Adrenal gland (tissue), 12 donors: Measurements from ENCODE around the gene PPP1R3D. TPM values are rescaled to one million over a fixed set of nuclear protein-coding genes. Genes with fewer than 3 reads are reported as not detected.
A peak's percentile ranks its signal among the peaks of the same experiment; 100 is the strongest.
"Not testable (repeated sequence)": the region's sequence is repeated elsewhere in the genome, so short reads cannot be mapped to it uniquely, and the experiment has no call there.

Source experiments
- DNase-seq, 7 donors: peaks; one replicate each; pipeline ENCODE4 v3.0.0-alpha.2; 2019 to 2020
- H3K27ac ChIP-seq, 5 donors: fragments of 200-600 bp; sonication (generic) in 4 of 5; 1 replicate in 3 of 5; 2 replicates in 2 of 5; pipeline versions ENCODE4 v1.5.1 to v1.8.0; 2016 to 2020; ENCODE audit warnings: mild to moderate bottlenecking in 1 of 5
- H3K27me3 ChIP-seq: fragments of 200-600 bp; 2 replicates; pipeline ENCODE4 v1.8.0; 2021
- H3K36me3 ChIP-seq, 2 donors: fragments of 200-600 bp; replicated peaks in 1 of 2; 1 replicate in 1 of 2; 2 replicates in 1 of 2; pipeline versions ENCODE4 v1.5.1 to v1.8.0; 2018 to 2022
- H3K4me1 ChIP-seq, 2 donors: fragments of 200-600 bp; replicated peaks in 1 of 2; 1 replicate in 1 of 2; 2 replicates in 1 of 2; pipeline versions ENCODE4 v1.5.1 to v1.8.0; 2018 to 2021
- H3K4me3 ChIP-seq, 4 donors: fragments of 200-600 bp; sonication (generic) in 3 of 4; one replicate each; pipeline ENCODE4 v1.5.1; 2016 to 2018
- H3K9me3 ChIP-seq, 3 donors: fragments of 200-600 bp; sonication (generic) in 1 of 3; replicated peaks in 1 of 3; 1 replicate in 2 of 3; 2 replicates in 1 of 3; pipeline versions ENCODE4 v1.5.1 to v1.8.0; 2016 to 2021
- POLR2A ChIP-seq, 2 donors: fragments of 450-650 bp; IDR thresholded peaks; one replicate each; pipeline ENCODE4 v1.6.1; 2017; ENCODE audit warnings: antibody characterized with exemption in 2 of 2, mild to moderate bottlenecking in 2 of 2, moderate library complexity in 1 of 2
- WGBS, 4 donors: extraction: QIAGEN DNeasy Blood & Tissue Kit in 2 of 4; methylation state at CpG; one replicate each; pipeline versions ENCODE4 v1.1.5 to v1.1.7; 2013 to 2017; 5-methylcytosine and 5-hydroxymethylcytosine counted together
- intact Hi-C, 2 donors: fragments of 100-400 bp; cut with DNase I; formaldehyde crosslinking; loops; one replicate each; pipeline versions ENCODE4 v1.14.1 to v1.15.0; 2022 to 2023
- polyA plus RNA-seq, 3 donors: library from polyadenylated mRNA; stranded (reverse); fragments of 200-250 nt in 2 of 3; fragments of 350-450 nt in 1 of 3; fragmentation: Illumina TruSeq in 1 of 3; extraction: RNeasy Lipid Tissue Mini Kit (QIAGEN cat#74804) in 1 of 3; gene quantifications; one replicate each; pipeline ENCODE4 v1.2.3, GENCODE V29; 2013 to 2014
- total RNA-seq, 9 donors: library from RNA; depleted of rRNA in 4 of 9; stranded (reverse); fragments of >200 nt in 4 of 9; fragments of 120-200 nt in 1 of 9; fragmentation: NEBNext Ultra II Directional in 1 of 9; extraction: Animal tissue kit (Norgen Biotek cat#: 25700) in 1 of 9; gene quantifications; one replicate each; pipeline versions ENCODE4 v1.1.0 to v1.2.4, GENCODE V29; 2013 to 2023
- TF ChIP-seq, protein P1 (sequence below), 6 experiments: fragments of 450-650 bp in 4 of 6; fragments of 200-600 bp in 2 of 6; sonication (generic) in 1 of 6; IDR thresholded peaks; 1 replicate in 5 of 6; 2 replicates in 1 of 6; pipeline versions ENCODE4 v1.5.1 to v1.8.0; 2016 to 2021; ENCODE audit warnings: antibody characterized with exemption in 6 of 6, mild to moderate bottlenecking in 2 of 6, moderate library complexity in 1 of 6
- donor health status: healthy with polysubstance abuse.
- donor health status: Bipolar disorder and iron deficiency.
- donor health status: DM: yes; HTN: yes; CAD: no.
- donor health status: DM: no; HTN: no; CAD: no.
- donor health status: DM: no; HTN: no; CAD: no.
- donor health status: DM: yes; HTN: yes; CAD: no.

PPP1R3D gene
- total and polyA plus RNA-seq, 12 donors: 2.1 to 9.1 (median 6.7) TPM

DNA sequence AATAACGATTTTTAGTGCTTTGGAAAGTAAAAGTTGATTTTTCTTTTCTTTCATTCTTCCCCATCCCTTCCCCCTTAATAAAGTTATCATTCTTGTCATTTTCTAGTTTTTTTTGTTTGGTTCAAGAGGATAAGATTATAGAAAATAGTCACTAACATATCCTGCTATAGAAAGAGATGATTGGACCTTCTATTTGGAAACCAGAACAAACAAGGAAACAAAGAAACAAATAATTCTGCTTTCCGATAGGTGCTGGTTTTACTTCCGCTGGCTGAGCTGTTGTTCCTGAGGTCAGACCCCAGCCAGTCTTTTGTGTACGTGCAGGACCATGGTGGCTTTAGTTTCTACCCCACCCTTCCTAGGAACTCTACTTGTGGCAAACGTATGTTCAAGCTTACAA is 18.0 kb upstream of the PPP1R3D start, which contains the start of gene CDH26:
CDH26 (plus strand) TSS at position 301 of the 400 bp plus-strand sequence. CDS start 304 bp downstream, outside the sequence.
- TF ChIP-seq, protein P1, sequence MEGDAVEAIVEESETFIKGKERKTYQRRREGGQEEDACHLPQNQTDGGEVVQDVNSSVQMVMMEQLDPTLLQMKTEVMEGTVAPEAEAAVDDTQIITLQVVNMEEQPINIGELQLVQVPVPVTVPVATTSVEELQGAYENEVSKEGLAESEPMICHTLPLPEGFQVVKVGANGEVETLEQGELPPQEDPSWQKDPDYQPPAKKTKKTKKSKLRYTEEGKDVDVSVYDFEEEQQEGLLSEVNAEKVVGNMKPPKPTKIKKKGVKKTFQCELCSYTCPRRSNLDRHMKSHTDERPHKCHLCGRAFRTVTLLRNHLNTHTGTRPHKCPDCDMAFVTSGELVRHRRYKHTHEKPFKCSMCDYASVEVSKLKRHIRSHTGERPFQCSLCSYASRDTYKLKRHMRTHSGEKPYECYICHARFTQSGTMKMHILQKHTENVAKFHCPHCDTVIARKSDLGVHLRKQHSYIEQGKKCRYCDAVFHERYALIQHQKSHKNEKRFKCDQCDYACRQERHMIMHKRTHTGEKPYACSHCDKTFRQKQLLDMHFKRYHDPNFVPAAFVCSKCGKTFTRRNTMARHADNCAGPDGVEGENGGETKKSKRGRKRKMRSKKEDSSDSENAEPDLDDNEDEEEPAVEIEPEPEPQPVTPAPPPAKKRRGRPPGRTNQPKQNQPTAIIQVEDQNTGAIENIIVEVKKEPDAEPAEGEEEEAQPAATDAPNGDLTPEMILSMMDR (IDR thresholded peaks at IDR 0.05): no peak
- no peak for TF ChIP-seq POLR2A (IDR thresholded peaks at IDR 0.05)
- Histone ChIP-seq H3K4me3 (no peak within 1 kb of the TSS), H3K9me3 (no peaks in the 10 kb centered on the region), H3K27me3 (no peaks in the 10 kb centered on the region), H3K36me3 (no peaks in the 10 kb centered on the region), H3K4me1 (no peaks in the 10 kb centered on the region), H3K27ac (no peak within 1 kb of the TSS)
- no peak for DNase-seq
- 84 to 90% (median 87%) methylated on average over 5 of the region's 5 CpGs for WGBS, 4 donors
- intact Hi-C loops: no loop called here

DNA sequence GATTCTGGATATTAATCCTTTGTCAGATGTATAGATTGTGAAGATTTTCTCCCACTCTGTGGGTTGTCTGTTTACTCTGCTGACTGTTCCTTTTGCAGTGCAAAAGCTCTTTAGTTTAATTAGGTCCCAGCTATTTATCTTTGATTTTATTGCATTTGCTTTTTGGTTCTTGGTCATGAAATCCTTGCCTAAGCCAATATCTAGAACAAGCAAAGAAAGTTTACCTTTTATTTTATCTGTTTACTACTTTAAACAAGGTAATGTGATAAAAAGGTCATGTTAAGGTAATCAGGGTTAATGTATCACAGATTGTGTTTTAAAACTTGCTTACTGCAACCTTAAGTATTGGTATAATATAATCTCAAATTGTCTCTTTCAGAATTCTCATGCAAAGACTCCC is 17.5 kb upstream of the PPP1R3D start:
- H3K4me3 ChIP-seq, intact Hi-C loops, H3K4me1 ChIP-seq, H3K36me3 ChIP-seq, H3K27ac ChIP-seq, DNase-seq, H3K9me3 ChIP-seq, H3K27me3 ChIP-seq: not testable (repeated sequence)

DNA sequence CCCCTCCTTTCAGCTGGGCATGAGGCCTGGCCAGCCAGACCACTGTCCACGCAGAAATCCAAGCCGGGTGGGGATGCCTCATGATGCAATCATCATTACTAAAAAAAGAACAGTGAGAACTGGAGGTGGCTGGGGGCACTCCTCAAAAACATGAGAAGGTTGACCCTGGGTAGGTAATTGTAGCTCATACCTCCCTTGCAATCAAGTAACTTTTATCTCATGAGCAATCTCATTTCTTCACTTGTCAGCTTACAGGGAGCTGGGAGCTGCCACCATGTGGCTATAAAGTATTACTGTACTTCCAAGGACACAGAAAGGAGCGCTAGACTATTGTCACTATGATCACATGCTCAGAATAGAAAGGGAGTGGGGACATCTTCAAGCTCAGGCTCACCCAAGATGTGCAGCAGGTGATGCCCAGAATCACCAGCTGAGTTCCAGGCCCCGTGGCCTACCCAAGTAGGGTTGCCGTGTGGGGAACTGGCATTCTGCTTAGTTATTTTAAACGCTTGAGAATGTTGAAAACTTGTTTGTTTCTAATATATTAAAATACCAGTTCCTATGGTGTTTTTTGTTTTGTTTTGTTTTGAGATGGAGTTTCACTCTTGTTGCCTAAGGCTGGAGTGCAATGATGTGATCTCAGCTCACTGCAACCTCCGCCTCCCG is 15.2 kb upstream of the PPP1R3D start:
- intact Hi-C loops: no loop called here
- H3K36me3 ChIP-seq: no peaks in the 10 kb centered on the region
- H3K9me3 ChIP-seq: no peaks in the 10 kb centered on the region
- no peak overlapping the region for H3K27ac ChIP-seq
- WGBS, 4 donors: 73 to 82% (median 76%) methylated on average over 7 to 8 of the region's 8 CpGs
- no peaks in the 10 kb centered on the region for H3K4me1 ChIP-seq
- H3K4me3 ChIP-seq: no peak overlapping the region
- TF ChIP-seq POLR2A (IDR thresholded peaks at IDR 0.05): no peak
- TF ChIP-seq, protein P1 (IDR thresholded peaks at IDR 0.05): peak in 5 of 6 experiments; percentile 17 to 48 (median 35)
- H3K27me3 ChIP-seq: no peaks in the 10 kb centered on the region
- peak in 2 of 7 donors; percentile 28 to 30 for DNase-seq

DNA sequence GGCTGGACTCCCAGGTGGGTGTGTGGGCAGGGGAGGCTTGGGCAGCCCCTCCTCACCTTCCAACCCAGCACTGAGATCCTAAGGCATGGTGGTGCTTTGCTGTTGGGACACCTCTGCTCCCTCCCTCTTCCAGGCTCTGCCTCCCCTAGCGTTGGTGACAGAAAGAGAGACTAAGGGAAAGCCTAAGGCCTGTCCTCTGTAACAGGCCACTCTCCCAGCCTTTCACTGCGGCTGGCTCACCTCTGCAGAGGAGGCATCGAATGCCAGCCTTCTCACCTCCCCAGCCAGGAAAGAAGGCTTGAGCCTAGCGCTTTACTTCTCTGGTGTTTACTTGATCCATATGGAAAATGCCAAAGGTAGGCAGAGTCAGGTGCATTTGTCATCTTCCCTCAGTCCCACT is 14.6 kb upstream of the PPP1R3D start:
- WGBS, 4 donors: 85 to 96% (median 87%) methylated on average over 3 to 4 of the region's 4 CpGs
- no peak for TF ChIP-seq POLR2A (IDR thresholded peaks at IDR 0.05)
- TF ChIP-seq, protein P1 (IDR thresholded peaks at IDR 0.05): no peak

DNA sequence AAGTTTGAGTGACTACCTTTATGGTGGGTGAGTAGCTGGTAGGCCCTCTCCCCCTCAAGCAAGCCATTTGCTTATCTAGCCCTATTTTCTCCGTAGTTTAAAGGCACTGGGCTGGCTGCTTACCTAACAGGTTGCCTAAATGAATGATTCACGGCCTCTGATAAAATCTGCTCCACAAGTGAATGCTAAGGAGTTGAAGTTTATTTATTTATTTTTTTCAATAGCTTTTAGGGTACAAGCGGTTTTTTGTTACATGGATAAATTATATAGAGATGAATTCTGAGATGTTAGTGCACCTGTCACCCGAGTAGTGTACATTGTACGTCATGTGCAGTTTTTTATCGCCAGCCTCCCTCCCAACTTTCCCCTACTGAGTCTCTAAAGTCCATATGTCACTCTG is 9.8 kb upstream of the PPP1R3D start:
- Histone ChIP-seq H3K36me3 (peaks cover 0 to 3% of the 10 kb centered on the region in 2 donors), H3K4me1 (peaks cover 0 to 16% of the 10 kb centered on the region in 2 donors), H3K9me3 (no peaks in the 10 kb centered on the region), H3K4me3 (no peak overlapping the region), H3K27ac (no peak overlapping the region), H3K27me3 (no peaks in the 10 kb centered on the region)
- intact Hi-C loops: no loop called here
- TF ChIP-seq POLR2A (IDR thresholded peaks at IDR 0.05): no peak
- TF ChIP-seq, protein P1 (IDR thresholded peaks at IDR 0.05): no peak
- WGBS, 4 donors: 88 to 91% (median 90%) methylated on average over 6 of the region's 6 CpGs
- DNase-seq: no peak

More for the DNA sequence above, 14.6 kb upstream of the PPP1R3D start:
- H3K27ac ChIP-seq: no peak overlapping the region
- no peak for DNase-seq
- no peaks in the 10 kb centered on the region for H3K9me3 ChIP-seq
- no peaks in the 10 kb centered on the region for H3K36me3 ChIP-seq
- no peak overlapping the region for H3K4me3 ChIP-seq
- no peaks in the 10 kb centered on the region for H3K4me1 ChIP-seq
- no peaks in the 10 kb centered on the region for H3K27me3 ChIP-seq
- intact Hi-C loops: no loop called here
